K562 (cell line): ENCODE measurements around the gene KISS1R. TPM values are rescaled to one million over a fixed set of nuclear protein-coding genes. Genes with fewer than 3 reads are reported as not detected.

Experiments
- polyA plus RNA-seq, 8 experiments: library from polyadenylated mRNA; depleted of rRNA in 4 of 8; stranded (reverse) in 5 of 8; unstranded in 3 of 8; fragments of >200 nt; fragmentation: Nextera tagmentation in 2 of 8; fragmentation: Illumina TruSeq in 1 of 8; extraction: Ambion mirVana in 2 of 8; extraction: Trizol in 1 of 8; gene quantifications; 2 replicates each; pipeline versions ENCODE4 v1.2.1 to v1.2.3, GENCODE V29; 2011 to 2014; ENCODE audit warnings: inconsistent platforms in 1 of 8, missing spikeins in 1 of 8
- small RNA-seq: library from RNA; depleted of rRNA; stranded (forward); fragments of <200 nt; gene quantifications from one replicate; pipeline ENCODE3, GENCODE V24; 2014
- total RNA-seq, 7 experiments: library from RNA; depleted of rRNA in 6 of 7; stranded (reverse); fragments of >200 nt in 6 of 7; fragmentation: Illumina TruSeq in 2 of 7; extraction: Trizol in 2 of 7; gene quantifications; 2 replicates each; pipeline versions ENCODE4 v1.2.1 to v1.2.3, GENCODE V29; 2011 to 2021; ENCODE audit warnings: low replicate concordance in 1 of 7

The KISS1R gene
- total and polyA plus RNA-seq, 9 of the 15 experiments (the other 6 are each of a cell fraction or from before 2014, with no cell fraction given) = 0.37 to 39.4 (median 2.0) TPM

Small RNAs within 50 kb of the gene (small RNA-seq; reads per million reads assigned to genes)
- gene RNU6-9 = 2.3 reads per million, percentile 84 among the genes with 10 or more reads in this experiment

Other genes starting within 250 kb of the KISS1R start
Only the 7 nearest of the 23 such genes appear.
- 0.37 TPM in 1 of 2 replicates, not detected in the other for gene ELANE, start 65.0 kb upstream of the KISS1R start, total RNA-seq (2014; rRNA removed)
- gene ELANE, start 65.0 kb upstream of the KISS1R start, total RNA-seq (2014; rRNA removed; fragmentation: Illumina TruSeq; extraction: Trizol) = not detected in 2 replicates
- not detected in 2 replicates for gene ELANE, start 65.0 kb upstream of the KISS1R start, total RNA-seq (2015; rRNA removed; fragmentation: Illumina TruSeq; extraction: Trizol)
- not detected in 2 replicates for gene ELANE, start 65.0 kb upstream of the KISS1R start, total RNA-seq (2021)
- not detected in 2 replicates for gene ELANE, start 65.0 kb upstream of the KISS1R start, polyA plus RNA-seq (2011; rRNA removed)
- gene ELANE, start 65.0 kb upstream of the KISS1R start, polyA plus RNA-seq (2014; fragmentation: Illumina TruSeq; extraction: Trizol) = not detected in 2 replicates
- gene ELANE, start 65.0 kb upstream of the KISS1R start, polyA plus RNA-seq (2014; fragmentation: Nextera tagmentation; extraction: Ambion mirVana) = not detected
- gene ELANE, start 65.0 kb upstream of the KISS1R start, polyA plus RNA-seq (2014; rRNA removed) = not detected in 2 replicates
- 59.4 and 80.2 TPM in 2 replicates for gene CFD, start 57.7 kb upstream of the KISS1R start, total RNA-seq (2014; rRNA removed)
- 3.1 TPM in 2 replicates for gene CFD, start 57.7 kb upstream of the KISS1R start, total RNA-seq (2014; rRNA removed; fragmentation: Illumina TruSeq; extraction: Trizol)
- 7.6 and 9.6 TPM in 2 replicates for gene CFD, start 57.7 kb upstream of the KISS1R start, total RNA-seq (2015; rRNA removed; fragmentation: Illumina TruSeq; extraction: Trizol)
- 49.3 and 50.9 TPM in 2 replicates for gene CFD, start 57.7 kb upstream of the KISS1R start, total RNA-seq (2021)
- gene CFD, start 57.7 kb upstream of the KISS1R start, polyA plus RNA-seq (2011; rRNA removed) = 8.5 and 12.1 TPM in 2 replicates
- 2.6 and 3.6 TPM in 2 replicates for gene CFD, start 57.7 kb upstream of the KISS1R start, polyA plus RNA-seq (2014; fragmentation: Illumina TruSeq; extraction: Trizol)
- gene CFD, start 57.7 kb upstream of the KISS1R start, polyA plus RNA-seq (2014; fragmentation: Nextera tagmentation; extraction: Ambion mirVana) = under 1 TPM; 0.52 to 0.63 TPM
- gene CFD, start 57.7 kb upstream of the KISS1R start, polyA plus RNA-seq (2014; rRNA removed) = 52.0 and 54.1 TPM in 2 replicates
- gene MED16, start 24.1 kb upstream of the KISS1R start, total RNA-seq (2014; rRNA removed) = 15.6 and 22.1 TPM in 2 replicates
- gene MED16, start 24.1 kb upstream of the KISS1R start, total RNA-seq (2014; rRNA removed; fragmentation: Illumina TruSeq; extraction: Trizol) = 1.2 and 1.8 TPM in 2 replicates
- 8.6 and 9.3 TPM in 2 replicates for gene MED16, start 24.1 kb upstream of the KISS1R start, total RNA-seq (2015; rRNA removed; fragmentation: Illumina TruSeq; extraction: Trizol)
- 59.6 and 59.9 TPM in 2 replicates for gene MED16, start 24.1 kb upstream of the KISS1R start, total RNA-seq (2021)
- 10.3 and 26.2 TPM in 2 replicates for gene MED16, start 24.1 kb upstream of the KISS1R start, polyA plus RNA-seq (2011; rRNA removed)
- 7.1 and 20.0 TPM in 2 replicates for gene MED16, start 24.1 kb upstream of the KISS1R start, polyA plus RNA-seq (2014; fragmentation: Illumina TruSeq; extraction: Trizol)
- gene MED16, start 24.1 kb upstream of the KISS1R start, polyA plus RNA-seq (2014; fragmentation: Nextera tagmentation; extraction: Ambion mirVana) = 1 to 10 TPM in 1 of 2 experiments, under 1 TPM in 1; 0.89 to 1.3 TPM
- gene MED16, start 24.1 kb upstream of the KISS1R start, polyA plus RNA-seq (2014; rRNA removed) = 21.2 and 30.2 TPM in 2 replicates
- gene RNU6-9, start 23.8 kb upstream of the KISS1R start, total RNA-seq (2014; rRNA removed) = not detected in 2 replicates
- not detected in 2 replicates for gene RNU6-9, start 23.8 kb upstream of the KISS1R start, total RNA-seq (2014; rRNA removed; fragmentation: Illumina TruSeq; extraction: Trizol)
- gene RNU6-9, start 23.8 kb upstream of the KISS1R start, total RNA-seq (2015; rRNA removed; fragmentation: Illumina TruSeq; extraction: Trizol) = not detected in 2 replicates
- gene RNU6-9, start 23.8 kb upstream of the KISS1R start, total RNA-seq (2021) = not detected in 2 replicates
- gene RNU6-9, start 23.8 kb upstream of the KISS1R start, polyA plus RNA-seq (2011; rRNA removed) = not detected in 2 replicates
- gene RNU6-9, start 23.8 kb upstream of the KISS1R start, polyA plus RNA-seq (2014; fragmentation: Illumina TruSeq; extraction: Trizol) = not detected in 2 replicates
- gene RNU6-9, start 23.8 kb upstream of the KISS1R start, polyA plus RNA-seq (2014; fragmentation: Nextera tagmentation; extraction: Ambion mirVana) = not detected
- gene RNU6-9, start 23.8 kb upstream of the KISS1R start, polyA plus RNA-seq (2014; rRNA removed) = not detected in 2 replicates
- 63.2 and 75.6 TPM in 2 replicates for gene R3HDM4, start 4.1 kb upstream of the KISS1R start, total RNA-seq (2014; rRNA removed)
- 21.4 and 26.2 TPM in 2 replicates for gene R3HDM4, start 4.1 kb upstream of the KISS1R start, total RNA-seq (2014; rRNA removed; fragmentation: Illumina TruSeq; extraction: Trizol)
- gene R3HDM4, start 4.1 kb upstream of the KISS1R start, total RNA-seq (2015; rRNA removed; fragmentation: Illumina TruSeq; extraction: Trizol) = 44.6 and 46.1 TPM in 2 replicates
- gene R3HDM4, start 4.1 kb upstream of the KISS1R start, total RNA-seq (2021) = 133 and 138 TPM in 2 replicates
- gene R3HDM4, start 4.1 kb upstream of the KISS1R start, polyA plus RNA-seq (2011; rRNA removed) = 59.0 and 93.9 TPM in 2 replicates
- 87.6 and 109 TPM in 2 replicates for gene R3HDM4, start 4.1 kb upstream of the KISS1R start, polyA plus RNA-seq (2014; fragmentation: Illumina TruSeq; extraction: Trizol)
- gene R3HDM4, start 4.1 kb upstream of the KISS1R start, polyA plus RNA-seq (2014; fragmentation: Nextera tagmentation; extraction: Ambion mirVana) = 1 to 10 TPM; 3.2 to 5.6 TPM
- 140 and 154 TPM in 2 replicates for gene R3HDM4, start 4.1 kb upstream of the KISS1R start, polyA plus RNA-seq (2014; rRNA removed)
- 55.2 and 62.0 TPM in 2 replicates for gene ARID3A, start 8.7 kb downstream of the KISS1R start, total RNA-seq (2014; rRNA removed)
- gene ARID3A, start 8.7 kb downstream of the KISS1R start, total RNA-seq (2014; rRNA removed; fragmentation: Illumina TruSeq; extraction: Trizol) = 14.8 and 16.4 TPM in 2 replicates
- 39.0 and 41.3 TPM in 2 replicates for gene ARID3A, start 8.7 kb downstream of the KISS1R start, total RNA-seq (2015; rRNA removed; fragmentation: Illumina TruSeq; extraction: Trizol)
- 97.2 and 118 TPM in 2 replicates for gene ARID3A, start 8.7 kb downstream of the KISS1R start, total RNA-seq (2021)
- 27.9 and 44.1 TPM in 2 replicates for gene ARID3A, start 8.7 kb downstream of the KISS1R start, polyA plus RNA-seq (2011; rRNA removed)
- gene ARID3A, start 8.7 kb downstream of the KISS1R start, polyA plus RNA-seq (2014; fragmentation: Illumina TruSeq; extraction: Trizol) = 31.2 and 62.4 TPM in 2 replicates
- 1 to 10 TPM; 1.4 to 2.0 TPM for gene ARID3A, start 8.7 kb downstream of the KISS1R start, polyA plus RNA-seq (2014; fragmentation: Nextera tagmentation; extraction: Ambion mirVana)
- 31.0 and 46.7 TPM in 2 replicates for gene ARID3A, start 8.7 kb downstream of the KISS1R start, polyA plus RNA-seq (2014; rRNA removed)
- 181 and 210 TPM in 2 replicates for gene WDR18, start 67.0 kb downstream of the KISS1R start, total RNA-seq (2014; rRNA removed)
- gene WDR18, start 67.0 kb downstream of the KISS1R start, total RNA-seq (2014; rRNA removed; fragmentation: Illumina TruSeq; extraction: Trizol) = 13.0 and 15.5 TPM in 2 replicates
- 37.6 and 45.0 TPM in 2 replicates for gene WDR18, start 67.0 kb downstream of the KISS1R start, total RNA-seq (2015; rRNA removed; fragmentation: Illumina TruSeq; extraction: Trizol)
- gene WDR18, start 67.0 kb downstream of the KISS1R start, total RNA-seq (2021) = 128 and 134 TPM in 2 replicates
- 30.1 and 47.8 TPM in 2 replicates for gene WDR18, start 67.0 kb downstream of the KISS1R start, polyA plus RNA-seq (2011; rRNA removed)
- gene WDR18, start 67.0 kb downstream of the KISS1R start, polyA plus RNA-seq (2014; fragmentation: Illumina TruSeq; extraction: Trizol) = 16.3 and 52.9 TPM in 2 replicates
- 1 to 10 TPM in 1 of 2 experiments, under 1 TPM in 1; 0.65 to 1.1 TPM for gene WDR18, start 67.0 kb downstream of the KISS1R start, polyA plus RNA-seq (2014; fragmentation: Nextera tagmentation; extraction: Ambion mirVana)
- 106 and 130 TPM in 2 replicates for gene WDR18, start 67.0 kb downstream of the KISS1R start, polyA plus RNA-seq (2014; rRNA removed)